Measurements from ENCODE around the gene TSC22D2.

DNA sequence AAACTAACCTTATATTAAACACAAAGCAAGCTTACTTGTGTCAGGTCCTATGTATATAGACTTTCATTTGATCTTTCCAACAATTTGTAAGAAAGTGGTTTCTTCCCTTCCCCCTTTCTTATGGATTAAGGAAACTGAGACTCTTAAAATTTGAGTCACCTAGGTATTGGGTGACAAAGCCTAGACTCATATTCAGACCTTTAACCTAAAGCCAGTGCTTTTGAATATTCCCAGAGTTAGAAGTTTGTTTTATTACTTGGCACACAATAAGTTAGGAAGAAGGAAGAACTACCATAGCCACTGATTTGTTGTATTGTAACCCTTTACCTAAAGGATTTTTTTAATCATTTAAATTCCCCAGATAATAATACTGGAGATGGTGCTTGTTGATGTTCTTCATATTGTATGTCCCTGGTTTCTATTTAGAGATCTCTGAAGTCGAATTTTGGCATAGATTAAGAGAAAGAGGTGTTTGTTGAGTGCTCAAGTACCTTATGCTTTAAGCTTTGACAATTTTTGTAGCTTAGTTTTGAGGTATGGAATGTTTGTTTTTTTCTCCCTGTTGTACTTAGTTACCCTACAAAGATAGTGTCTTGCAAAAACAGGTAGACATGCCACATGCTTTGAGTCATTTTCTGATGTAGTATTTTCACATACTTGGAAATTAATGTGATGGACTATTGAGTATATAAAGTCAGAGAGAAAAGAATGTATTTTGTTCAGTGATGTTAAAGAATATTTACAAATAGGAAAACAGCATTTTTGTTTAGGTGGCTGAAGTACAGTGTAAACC lies 11.2 kb downstream of the TSC22D2 start:
- no peak for TF ChIP-seq POLR2AphosphoS5 (IDR thresholded peaks at IDR 0.05; ENCODE audit: borderline replicate concordance, low read depth, low read length)
- no peak for TF ChIP-seq EZH2 (IDR thresholded peaks at IDR 0.05)
- no peak for TF ChIP-seq FOXP2 (optimal IDR thresholded peaks at IDR 0.05; ENCODE audit: control extremely low read depth, extremely low read length, insufficient read depth)
